OCI-M2 (cell line): ENCODE results near the gene ANKRD52.
A peak's percentile ranks its signal among the peaks of the same experiment; 100 is the strongest.

Source experiments
- DNase-seq: peaks from one replicate; lab custom pipeline; 2025; ENCODE audit not compliant: unreplicated experiment; lab: John Stamatoyannopoulos, UW

The ANKRD52 gene

DNA sequence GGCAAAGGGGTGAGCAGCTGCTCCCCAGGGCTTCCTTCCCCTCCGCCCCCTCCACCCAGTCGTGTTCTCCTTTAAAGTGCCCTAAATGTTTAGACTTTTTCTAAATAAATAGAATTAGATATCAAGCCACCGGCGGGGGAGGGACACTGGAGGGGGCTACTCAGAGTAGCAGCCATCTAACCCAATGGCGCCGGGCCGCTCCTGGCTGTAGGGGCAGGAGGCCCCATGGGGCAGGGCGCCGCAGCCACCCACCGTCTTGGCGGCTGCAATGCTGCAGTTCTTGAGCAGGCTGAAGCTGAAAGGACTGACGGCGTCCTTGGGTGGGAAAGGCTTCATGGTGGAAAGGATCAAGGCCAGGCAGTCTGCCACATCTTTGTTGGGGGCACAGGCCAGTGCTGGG, 15.2 kb downstream of the ANKRD52 start:
- DNase-seq, result no peak

DNA sequence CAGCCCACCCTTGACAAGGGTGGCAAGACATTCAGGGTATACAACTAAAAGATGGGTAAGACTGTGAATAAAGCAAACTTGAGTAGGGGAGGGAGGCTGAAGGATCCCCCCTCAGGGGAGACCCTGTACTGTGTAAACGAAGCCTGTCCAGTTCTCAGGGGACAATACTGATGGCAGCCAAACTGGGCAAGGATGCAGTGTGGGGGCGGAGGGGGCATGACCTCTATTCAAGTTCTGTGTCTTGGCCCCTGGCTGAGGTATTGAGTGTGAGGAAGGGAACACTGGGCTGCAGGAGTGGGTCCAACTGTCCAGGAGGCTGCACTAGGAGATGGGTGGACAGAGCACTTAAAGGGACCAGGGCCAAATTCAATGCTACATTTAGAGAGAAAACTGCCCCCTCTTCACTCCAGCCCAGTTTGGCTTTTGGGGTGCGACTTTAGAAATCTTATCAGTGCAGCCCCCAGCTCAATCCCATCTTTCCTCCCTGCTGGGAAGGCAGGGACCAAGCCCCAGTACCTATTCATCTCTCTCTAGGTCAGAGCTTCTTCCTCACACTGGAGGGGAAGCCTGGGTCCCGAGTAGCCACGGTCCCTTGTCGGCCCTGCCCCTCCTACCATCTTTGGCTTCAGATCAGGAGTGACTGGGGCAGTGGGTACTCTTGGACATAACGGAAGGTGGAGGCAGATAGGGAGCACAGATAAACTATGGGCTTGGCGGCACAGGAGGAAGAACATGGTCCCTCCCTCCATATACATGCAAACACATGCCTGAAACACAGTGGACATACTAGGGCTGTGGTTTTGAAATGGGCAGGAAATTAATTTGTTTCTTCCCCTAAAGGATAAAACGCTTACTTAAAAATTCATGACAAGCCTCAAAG, 16.5 kb downstream of the ANKRD52 start:
- no peak for DNase-seq

DNA sequence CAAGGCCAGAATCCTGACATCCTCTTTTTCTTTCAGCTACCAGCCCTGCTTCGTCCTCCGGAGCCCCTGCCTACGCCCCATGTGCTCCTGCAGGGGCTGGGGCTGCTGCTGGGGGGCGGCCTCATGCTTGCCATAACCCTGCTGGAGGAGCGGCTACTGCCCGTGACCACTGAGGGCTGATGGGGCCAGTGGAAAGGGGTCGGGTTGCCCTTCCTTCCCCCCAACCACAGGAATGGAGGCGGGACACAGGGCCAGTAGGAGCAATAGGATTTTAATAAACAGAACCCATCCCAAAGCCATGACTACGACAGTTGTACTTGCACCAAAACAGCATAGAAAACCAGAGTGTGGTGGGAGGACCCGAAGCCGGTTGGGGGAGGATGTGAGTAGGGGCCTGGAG, 20.6 kb downstream of the ANKRD52 start:
- no peak for DNase-seq

DNA sequence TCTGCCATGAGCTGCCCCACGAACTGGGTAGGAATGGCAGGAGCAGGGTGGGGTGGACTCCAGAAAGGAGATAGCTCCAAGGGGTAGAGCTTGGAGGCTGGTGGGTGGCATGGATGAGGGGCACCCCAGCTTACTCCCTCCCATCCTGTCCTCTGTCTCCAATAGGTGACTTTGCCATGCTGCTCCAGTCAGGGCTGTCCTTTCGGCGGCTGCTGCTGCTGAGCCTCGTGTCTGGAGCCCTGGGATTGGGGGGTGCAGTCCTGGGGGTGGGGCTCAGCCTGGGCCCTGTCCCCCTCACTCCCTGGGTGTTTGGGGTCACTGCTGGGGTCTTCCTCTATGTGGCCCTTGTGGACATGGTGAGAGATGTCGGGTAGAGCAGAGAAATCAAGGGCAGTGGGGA, 21.2 kb downstream of the ANKRD52 start:
- no peak for DNase-seq

DNA sequence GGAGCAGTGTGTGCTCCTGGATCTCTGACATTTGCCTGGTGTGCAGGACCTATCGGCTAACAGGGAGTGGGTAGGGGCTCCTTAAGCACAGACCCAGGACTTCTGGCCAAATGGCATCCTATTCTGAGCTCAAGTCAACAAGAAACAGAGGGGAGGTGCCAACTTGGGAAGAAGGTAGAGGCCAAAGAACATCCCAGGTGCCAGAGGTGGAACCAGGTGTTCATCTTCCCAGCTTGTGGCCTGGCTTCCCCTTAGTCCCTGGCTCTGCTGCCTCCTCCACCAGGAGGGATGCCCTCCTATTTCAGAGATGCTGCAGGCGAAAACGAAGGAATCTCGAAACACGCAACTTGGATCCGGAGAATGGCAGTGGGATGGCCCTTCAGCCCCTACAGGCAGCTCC, 22.1 kb downstream of the ANKRD52 start:
- no peak for DNase-seq

DNA sequence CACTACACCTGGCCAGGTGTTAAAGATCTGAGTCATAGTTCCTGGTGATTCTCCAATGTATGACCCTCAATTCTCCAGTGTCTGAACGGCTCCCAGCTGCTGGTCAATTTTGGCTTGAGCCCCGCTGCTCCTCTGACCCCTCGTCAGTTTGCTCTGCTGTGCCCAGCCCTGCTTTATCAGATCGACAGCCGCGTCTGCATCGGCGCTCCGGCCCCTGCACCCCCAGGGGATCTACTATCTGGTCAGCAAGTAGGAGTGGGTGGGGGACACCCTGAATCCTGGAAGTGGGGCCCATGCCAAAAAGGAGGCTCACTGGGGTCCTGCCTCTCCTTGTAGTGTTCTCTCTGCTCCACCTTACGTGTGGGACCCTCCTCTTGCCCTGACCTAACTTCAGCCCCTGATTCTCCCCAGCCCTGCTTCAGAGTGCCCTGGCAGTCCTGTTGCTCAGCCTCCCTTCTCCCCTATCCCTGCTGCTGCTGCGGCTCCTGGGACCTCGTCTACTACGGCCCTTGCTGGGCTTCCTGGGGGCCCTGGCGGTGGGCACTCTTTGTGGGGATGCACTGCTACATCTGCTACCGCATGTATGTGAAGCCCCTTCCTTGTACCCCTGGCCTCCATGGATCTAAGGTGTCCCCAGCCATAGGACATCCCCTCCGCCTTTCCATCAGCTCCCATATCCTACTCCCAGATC, 23.3 kb downstream of the ANKRD52 start:
- no peak for DNase-seq

DNA sequence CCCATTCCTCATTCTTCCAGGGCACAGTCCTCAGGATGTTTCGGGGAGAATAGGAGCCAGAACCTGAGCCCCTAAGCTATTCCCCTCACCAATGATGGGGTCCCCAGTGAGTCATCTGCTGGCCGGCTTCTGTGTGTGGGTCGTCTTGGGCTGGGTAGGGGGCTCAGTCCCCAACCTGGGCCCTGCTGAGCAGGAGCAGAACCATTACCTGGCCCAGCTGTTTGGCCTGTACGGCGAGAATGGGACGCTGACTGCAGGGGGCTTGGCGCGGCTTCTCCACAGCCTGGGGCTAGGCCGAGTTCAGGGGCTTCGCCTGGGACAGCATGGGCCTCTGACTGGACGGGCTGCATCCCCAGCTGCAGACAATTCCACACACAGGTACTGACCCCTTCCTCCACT, 27.0 kb downstream of the ANKRD52 start:
- no peak for DNase-seq

DNA sequence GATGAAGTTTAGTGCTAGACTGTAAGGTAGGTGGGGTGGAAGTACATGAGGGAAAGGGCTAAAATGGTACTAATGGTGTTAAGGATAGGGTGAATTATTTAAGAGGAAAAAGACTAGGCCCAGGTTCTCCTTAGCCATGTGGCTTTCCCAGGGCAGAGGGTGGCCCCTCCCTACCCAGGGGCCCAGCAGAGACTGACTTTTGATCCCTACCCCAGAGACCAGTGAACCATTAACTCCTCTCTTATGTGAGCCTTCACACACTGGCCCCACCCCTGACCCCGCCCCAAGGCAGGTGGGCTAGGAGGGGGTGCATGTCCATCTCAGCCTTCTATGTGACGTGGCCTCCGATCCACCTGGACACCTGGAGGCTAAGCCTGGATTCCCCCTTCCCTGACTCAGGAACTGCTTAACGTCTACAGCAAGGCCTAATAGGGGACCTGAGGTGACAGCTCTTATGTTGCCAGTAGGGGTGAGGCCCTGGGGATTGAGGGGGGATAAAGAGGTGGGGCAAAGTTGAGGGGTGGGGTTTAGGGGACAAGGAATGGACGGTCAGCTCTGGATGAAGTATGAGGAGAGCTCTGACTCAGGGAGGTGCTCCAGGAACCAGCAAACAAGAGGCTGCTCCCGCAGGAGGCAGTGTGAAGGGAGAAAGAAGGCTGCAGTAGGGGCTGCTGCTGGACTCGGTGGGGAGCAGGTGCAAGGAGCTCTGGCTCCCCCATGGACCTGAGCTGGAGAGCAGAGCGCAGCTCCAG, 27.6 kb downstream of the ANKRD52 start:
- no peak for DNase-seq

DNA sequence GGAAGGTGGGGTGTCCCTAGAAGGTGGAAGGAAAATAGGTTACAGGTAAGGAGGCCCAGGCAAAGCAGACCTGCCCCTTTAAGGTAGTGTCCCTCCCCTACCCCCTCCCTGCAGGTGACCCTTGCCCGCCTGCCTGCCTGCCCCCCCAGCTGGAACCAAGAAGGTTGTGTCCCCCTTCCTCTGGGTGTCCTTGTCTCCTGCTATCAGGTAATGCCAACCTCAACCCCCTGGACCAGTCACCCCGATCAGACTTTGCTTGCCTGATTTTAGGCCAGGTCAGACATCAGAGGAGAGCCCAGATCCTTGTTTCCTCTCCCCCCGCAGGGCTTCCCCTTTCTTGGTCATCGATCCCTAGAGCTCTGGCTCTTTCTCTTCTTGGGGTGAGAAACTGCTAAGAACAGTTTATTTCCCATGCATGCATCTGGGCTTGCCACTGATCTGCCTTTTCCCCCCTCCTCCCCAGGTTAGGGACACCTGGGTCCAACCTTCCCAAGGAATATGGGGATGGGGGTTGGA, 28.2 kb downstream of the ANKRD52 start, which contains the start of gene SLC39A5:
SLC39A5 (plus strand) TSS at position 136 of the 516 bp plus-strand sequence. CDS start 1,224 bp downstream, outside the sequence.
- no peak for DNase-seq

DNA sequence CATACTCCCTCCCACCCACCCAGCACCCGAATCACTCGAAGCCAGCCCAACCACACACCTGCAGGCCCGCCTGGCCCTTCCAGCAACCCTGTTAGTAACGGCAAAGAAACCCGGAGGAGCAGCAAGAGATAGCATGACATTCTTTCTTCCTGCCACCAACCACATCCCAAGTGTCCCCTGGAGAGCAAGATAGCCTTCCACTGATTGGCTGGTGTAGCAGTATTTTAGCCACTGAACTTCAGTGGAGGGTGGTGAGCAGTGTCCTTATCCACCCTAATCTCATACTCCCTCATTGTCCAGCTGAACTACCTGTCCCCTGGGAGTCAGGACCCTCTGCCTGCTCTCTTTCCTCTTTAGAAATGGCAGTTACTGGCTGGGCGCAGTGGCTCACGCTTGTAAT, 29.1 kb downstream of the ANKRD52 start:
- no peak for DNase-seq

DNA sequence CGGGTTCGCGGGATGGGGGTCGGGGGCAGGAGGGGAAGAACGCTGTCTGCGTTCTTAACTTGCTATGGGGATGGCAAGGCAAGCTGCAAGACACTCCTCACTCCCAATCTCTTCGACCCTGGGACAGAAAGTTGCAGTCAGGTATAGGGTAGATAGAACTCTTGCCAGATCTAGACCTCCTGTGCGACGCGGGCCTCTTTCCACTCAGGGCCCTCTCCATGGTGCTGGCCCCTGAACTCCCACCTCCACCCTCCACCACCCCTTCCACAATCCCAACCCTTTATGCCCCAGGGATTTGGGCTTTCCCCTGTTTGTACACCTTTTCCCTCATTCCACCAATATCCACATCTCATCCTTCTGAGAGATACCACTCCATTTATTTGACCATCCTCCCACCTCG, 33.2 kb downstream of the ANKRD52 start:
- no peak for DNase-seq

DNA sequence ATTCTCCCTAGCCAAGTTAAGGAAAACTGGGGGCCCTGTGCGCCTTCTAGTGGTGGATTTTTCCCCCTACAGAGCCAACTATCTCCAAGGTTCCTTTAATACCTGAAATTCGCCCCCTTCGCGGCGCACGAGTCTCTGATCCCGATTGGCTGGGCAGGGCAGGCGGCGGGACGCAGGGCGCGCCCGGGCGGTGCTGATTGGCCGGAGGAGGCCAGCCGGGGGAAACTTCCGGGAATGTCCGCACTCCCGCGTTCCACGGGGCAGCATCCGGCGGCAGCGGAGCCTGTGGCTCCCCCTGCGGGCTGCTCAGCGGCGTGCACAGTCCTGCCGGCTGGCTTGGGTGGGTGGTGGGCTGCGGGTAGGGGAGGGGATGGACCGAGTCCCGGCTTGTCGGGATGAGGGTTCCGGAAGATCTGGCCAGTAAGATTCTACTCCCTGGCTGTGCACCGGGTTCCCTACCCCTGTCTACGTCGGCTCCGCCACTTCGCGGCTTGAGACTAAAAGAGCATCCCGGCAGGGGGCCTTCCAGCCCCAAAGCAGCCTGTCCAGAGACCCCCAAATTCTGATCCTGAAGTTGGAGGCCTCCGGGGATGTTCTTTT, 34.0 kb downstream of the ANKRD52 start, which contains the start of gene NABP2:
NABP2 (plus strand) TSS at position 241 of the 600 bp plus-strand sequence. CDS start 515 bp downstream, outside the sequence.
- no peak for DNase-seq

DNA sequence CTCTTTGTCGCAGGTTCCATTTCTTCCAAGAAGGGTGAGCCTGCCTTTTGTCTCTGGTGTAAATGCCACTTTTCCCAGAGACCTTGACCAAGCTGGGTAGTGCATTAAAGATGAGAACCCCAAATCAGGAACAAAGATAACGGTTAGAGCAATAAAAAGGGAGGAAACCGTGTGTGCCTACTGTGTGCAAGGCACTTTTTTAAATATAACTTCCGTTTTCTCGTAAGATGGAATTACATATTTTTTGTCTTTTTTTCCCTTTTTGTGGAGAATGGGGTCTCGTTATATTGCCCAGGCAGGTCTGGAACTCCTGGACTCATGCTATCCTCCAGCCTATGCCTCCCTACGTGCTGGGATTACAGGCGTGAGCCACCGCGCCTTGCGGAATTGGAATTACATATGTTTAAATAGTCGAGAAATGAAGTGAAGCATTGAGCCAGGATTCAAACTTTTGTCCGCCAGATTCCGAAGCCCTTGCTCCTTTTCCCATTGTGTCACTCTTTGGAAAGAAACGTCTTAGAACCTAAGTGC, 34.5 kb downstream of the ANKRD52 start:
- no peak for DNase-seq

DNA sequence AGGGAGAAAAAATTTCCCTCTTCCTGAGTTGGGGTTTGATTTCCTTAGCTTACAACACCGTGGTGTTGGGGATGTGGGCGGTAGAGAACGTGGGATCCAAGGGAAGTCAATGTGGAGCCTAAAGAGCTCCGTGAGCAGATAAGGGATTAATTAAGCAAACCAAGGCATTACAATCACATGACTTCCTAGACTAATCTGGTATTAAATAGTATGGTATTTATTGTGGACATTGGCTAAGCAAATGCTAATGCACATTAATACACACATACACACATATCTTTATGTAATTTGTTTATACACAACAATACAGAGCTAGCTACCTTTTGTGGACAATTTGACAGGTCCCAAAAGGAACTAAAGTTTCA, 35.7 kb downstream of the ANKRD52 start:
- no peak for DNase-seq

DNA sequence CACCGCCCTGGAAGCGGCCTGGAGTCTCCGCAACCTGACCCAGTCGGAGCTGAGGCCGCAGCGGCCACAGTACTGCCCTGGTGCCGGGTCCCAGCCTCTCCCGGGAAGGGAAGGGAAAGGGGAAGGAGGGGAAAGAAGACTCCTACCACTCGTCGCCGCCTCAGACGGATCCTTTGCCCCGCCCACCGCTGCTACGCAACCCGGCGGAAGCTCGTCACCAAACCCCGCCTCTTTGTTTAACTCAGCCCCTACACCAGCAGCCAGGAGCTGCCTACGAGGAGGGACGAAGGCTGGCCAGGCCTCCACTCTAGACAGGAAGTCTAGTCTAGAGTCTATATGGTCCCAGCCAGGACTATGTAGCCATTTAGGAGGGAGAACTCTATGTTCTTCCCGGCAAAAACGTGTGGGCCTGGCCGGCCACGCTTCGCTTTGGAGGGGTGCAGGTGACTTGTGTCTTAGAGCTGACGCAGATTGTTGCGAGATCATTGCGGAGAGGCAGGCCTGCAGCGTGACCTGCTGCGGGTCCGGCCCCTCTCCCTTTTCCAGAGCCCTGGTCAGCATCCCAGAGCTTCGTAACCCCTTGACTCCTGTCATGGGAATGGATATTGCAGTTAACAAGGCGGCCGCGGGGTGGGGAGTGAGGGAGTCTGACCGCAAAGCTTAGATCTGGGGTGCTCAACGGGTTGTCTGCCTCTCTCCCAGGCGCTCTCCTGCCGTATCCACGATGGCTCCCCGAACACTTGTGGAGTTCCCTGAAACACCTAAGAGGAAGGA, 36.2 kb downstream of the ANKRD52 start, which contains the start of gene RNF41:
RNF41 (minus strand) TSS at position 166 of the 774 bp plus-strand sequence. CDS start 7,875 bp downstream, outside the sequence.
- DNase-seq, result peak; percentile 76

DNA sequence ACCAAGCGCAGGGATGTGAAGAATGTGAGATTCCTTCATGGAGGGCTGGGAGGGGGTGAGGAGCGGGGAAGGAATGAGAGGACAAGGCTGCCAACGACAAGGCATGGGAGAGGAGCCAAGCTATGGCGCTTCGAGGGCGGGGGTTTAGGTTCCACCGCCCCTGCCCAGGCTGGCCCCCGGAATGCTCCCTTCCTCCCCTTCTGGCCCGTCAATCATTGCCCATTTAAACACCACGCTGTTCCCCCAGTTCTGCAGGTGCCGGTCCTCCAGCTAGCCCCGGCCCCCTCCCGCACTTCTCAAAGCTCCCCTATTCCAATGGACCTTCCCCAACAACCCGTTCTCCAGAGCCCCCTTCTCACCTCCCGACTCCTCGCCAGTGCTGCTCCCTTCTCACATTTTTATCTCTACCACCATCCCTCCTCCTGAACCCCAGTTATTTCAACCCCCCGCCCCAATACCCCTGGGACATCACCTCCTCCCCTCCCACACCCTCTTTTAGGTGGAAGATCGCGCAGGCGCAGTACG, 36.9 kb downstream of the ANKRD52 start:
- DNase-seq, result no peak

DNA sequence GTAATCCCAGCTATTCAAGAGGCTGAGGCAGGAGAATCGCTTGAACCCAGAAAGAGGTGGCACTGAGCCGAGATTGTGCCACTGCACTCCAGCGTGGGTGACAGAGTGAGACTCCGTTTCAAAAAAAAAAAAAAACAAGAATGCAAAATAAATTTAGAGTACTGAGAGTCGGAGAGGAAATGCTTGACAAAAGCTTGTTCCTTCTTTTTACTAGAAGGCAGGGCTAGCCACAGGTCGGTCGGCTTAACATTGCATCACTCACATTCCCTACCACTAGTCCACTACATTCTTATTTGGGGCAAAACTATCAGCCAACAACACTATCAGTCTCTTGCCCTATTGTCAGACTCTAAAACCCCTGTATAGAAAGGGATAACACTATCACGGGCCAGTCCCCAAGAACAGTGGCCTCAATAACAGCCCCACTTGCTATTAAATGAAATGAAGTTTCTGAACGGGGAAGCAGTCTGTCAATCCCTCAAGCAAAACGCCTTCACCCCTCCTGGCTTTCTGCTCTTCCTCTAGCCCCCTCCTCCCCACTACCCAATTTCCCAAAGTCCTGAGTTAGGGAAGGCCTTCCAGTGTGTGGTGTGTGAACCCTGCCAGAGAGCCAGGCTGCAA, 37.5 kb downstream of the ANKRD52 start:
- no peak for DNase-seq

DNA sequence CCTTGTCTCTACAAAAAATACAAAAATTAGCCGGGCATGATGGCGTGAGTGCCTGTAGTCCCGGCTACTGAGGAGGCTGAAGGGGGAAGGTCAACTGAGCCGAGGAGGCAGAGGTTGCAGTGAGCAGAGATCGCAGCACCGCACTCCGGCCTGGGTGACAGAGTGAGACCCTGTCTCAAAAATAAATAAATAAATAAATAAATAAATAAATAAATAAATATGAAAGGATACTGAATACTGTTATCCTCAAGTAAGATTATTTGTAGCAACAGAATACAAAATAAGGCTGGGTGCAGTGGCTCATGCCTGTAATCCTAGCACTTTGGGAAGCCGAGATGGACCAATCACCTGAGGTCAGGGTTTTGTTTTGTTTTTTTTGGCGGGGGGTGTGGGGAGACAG, 38.3 kb downstream of the ANKRD52 start:
- DNase-seq, result no peak

DNA sequence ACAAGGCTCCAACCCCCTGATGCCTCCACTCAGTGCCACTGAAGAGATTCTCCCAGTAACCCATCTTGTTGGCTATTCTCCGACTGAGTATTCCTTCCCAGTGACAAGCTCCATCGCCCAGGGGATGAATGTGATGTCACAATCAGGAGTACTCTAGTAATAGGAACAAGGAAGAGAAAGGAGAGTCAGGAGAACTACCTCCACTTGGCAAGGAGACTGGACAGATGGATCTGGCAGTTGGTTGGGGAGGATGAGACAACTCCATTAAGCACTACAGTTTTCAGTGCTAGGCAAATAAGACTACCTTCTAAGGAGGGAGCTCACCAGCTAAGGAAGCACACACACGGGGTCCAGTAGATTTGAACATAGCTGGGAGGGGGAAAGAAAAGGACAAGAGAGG, 41.7 kb downstream of the ANKRD52 start:
- no peak for DNase-seq
